ENCODE data around the gene NR3C1. TPM values are rescaled to one million over a fixed set of nuclear protein-coding genes. Genes with fewer than 3 reads are reported as not detected.

Gene NR3C1
- total and polyA plus RNA-seq, 4 donors, result 16.0 to 105 (median 39.0) TPM

- ATAC-seq (ENCODE audit: low FRiP score), result no peak
- H3K27ac ChIP-seq (ENCODE audit: low read depth in 1 of 2, low read length in 2 of 2), result no peak overlapping the region
- no peak overlapping the region for H3K4me3 ChIP-seq (ENCODE audit: low read length in 2 of 2)
- 97 to 98% methylated on average over 2 of the region's 2 CpGs for WGBS, 2 donors
- DNase-seq, result no peak
- no peaks in the 10 kb centered on the region for H3K36me3 ChIP-seq (ENCODE audit: control insufficient read depth in 1 of 2, insufficient read depth in 2 of 2, low read length in 1 of 2)
- no peaks in the 10 kb centered on the region for H3K27me3 ChIP-seq (ENCODE audit: control insufficient read depth in 1 of 2, insufficient read depth in 2 of 2, low read length in 1 of 2)
- H3K9me3 ChIP-seq (ENCODE audit: control insufficient read depth, low read length), result no peaks in the 10 kb centered on the region
- no peaks in the 10 kb centered on the region for H3K4me1 ChIP-seq (ENCODE audit: control insufficient read depth in 1 of 2, insufficient read depth in 2 of 2, low read length in 2 of 2)
- intact Hi-C loops (cut with DNase I), result no loop called here
Observed at GRCh38 chr5:143267186-143267585, 136.3 kb downstream of the NR3C1 start.

- Histone ChIP-seq H3K27me3 (ENCODE audit: control insufficient read depth in 1 of 2, insufficient read depth in 2 of 2, low read length in 1 of 2) (no peaks in the 10 kb centered on the region), H3K4me3 (ENCODE audit: low read length in 2 of 2) (no peak overlapping the region), H3K4me1 (ENCODE audit: control insufficient read depth in 1 of 2, insufficient read depth in 2 of 2, low read length in 2 of 2) (no peaks in the 10 kb centered on the region), H3K36me3 (ENCODE audit: control insufficient read depth in 1 of 2, insufficient read depth in 2 of 2, low read length in 1 of 2) (no peaks in the 10 kb centered on the region), H3K27ac (ENCODE audit: low read depth in 1 of 2, low read length in 2 of 2) (no peak overlapping the region), H3K9me3 (ENCODE audit: control insufficient read depth, low read length) (no peaks in the 10 kb centered on the region)
- ATAC-seq (ENCODE audit: low FRiP score) (no peak), DNase-seq (no peak)
- 96 to 97% methylated on average over 2 of the region's 2 CpGs for WGBS, 2 donors
- intact Hi-C loops (cut with DNase I), result no loop called here
Observed at GRCh38 chr5:143265995-143266394, 137.5 kb downstream of the NR3C1 start.

GRCh38 chr5:143263272-143263810 lies 140.1 kb downstream of the NR3C1 start:
- intact Hi-C loops (cut with DNase I), result no loop called here
- Histone ChIP-seq H3K27ac (ENCODE audit: low read depth in 1 of 2, low read length in 2 of 2) (no peak overlapping the region), H3K27me3 (ENCODE audit: control insufficient read depth in 1 of 2, insufficient read depth in 2 of 2, low read length in 1 of 2) (no peaks in the 10 kb centered on the region), H3K4me1 (ENCODE audit: control insufficient read depth in 1 of 2, insufficient read depth in 2 of 2, low read length in 2 of 2) (no peaks in the 10 kb centered on the region), H3K36me3 (ENCODE audit: control insufficient read depth in 1 of 2, insufficient read depth in 2 of 2, low read length in 1 of 2) (no peaks in the 10 kb centered on the region), H3K4me3 (ENCODE audit: low read length in 2 of 2) (no peak overlapping the region), H3K9me3 (ENCODE audit: control insufficient read depth, low read length) (no peaks in the 10 kb centered on the region)
- 77 to 89% methylated on average over 4 of the region's 4 CpGs for WGBS, 2 donors
- ATAC-seq (ENCODE audit: low FRiP score) (no peak), DNase-seq (no peak)

- no peaks in the 10 kb centered on the region for H3K9me3 ChIP-seq (ENCODE audit: control insufficient read depth, low read length)
- H3K4me3 ChIP-seq (ENCODE audit: low read length in 2 of 2), result no peak overlapping the region
- DNase-seq (no peak), ATAC-seq (ENCODE audit: low FRiP score) (no peak)
- H3K36me3 ChIP-seq (ENCODE audit: control insufficient read depth in 1 of 2, insufficient read depth in 2 of 2, low read length in 1 of 2), result no peaks in the 10 kb centered on the region
- H3K27ac ChIP-seq (ENCODE audit: low read depth in 1 of 2, low read length in 2 of 2), result no peak overlapping the region
- intact Hi-C loops (cut with DNase I), result no loop called here
- H3K27me3 ChIP-seq (ENCODE audit: control insufficient read depth in 1 of 2, insufficient read depth in 2 of 2, low read length in 1 of 2), result no peaks in the 10 kb centered on the region
- 96 to 100% methylated on average over 1 of the region's 1 CpG for WGBS, 2 donors
- no peaks in the 10 kb centered on the region for H3K4me1 ChIP-seq (ENCODE audit: control insufficient read depth in 1 of 2, insufficient read depth in 2 of 2, low read length in 2 of 2)
Observed at GRCh38 chr5:143262393-143263174, 140.9 kb downstream of the NR3C1 start.

GRCh38 chr5:143261748-143262392 lies 141.6 kb downstream of the NR3C1 start:
- H3K36me3 ChIP-seq (ENCODE audit: control insufficient read depth in 1 of 2, insufficient read depth in 2 of 2, low read length in 1 of 2), result no peaks in the 10 kb centered on the region
- H3K4me3 ChIP-seq (ENCODE audit: low read length in 2 of 2), result no peak overlapping the region
- intact Hi-C loops (cut with DNase I), result no loop called here
- 94 to 95% methylated on average over 7 of the region's 7 CpGs for WGBS, 2 donors
- H3K27ac ChIP-seq (ENCODE audit: low read depth in 1 of 2, low read length in 2 of 2), result no peak overlapping the region
- no peaks in the 10 kb centered on the region for H3K27me3 ChIP-seq (ENCODE audit: control insufficient read depth in 1 of 2, insufficient read depth in 2 of 2, low read length in 1 of 2)
- ATAC-seq (ENCODE audit: low FRiP score) (no peak), DNase-seq (no peak)
- H3K9me3 ChIP-seq (ENCODE audit: control insufficient read depth, low read length), result no peaks in the 10 kb centered on the region
- no peaks in the 10 kb centered on the region for H3K4me1 ChIP-seq (ENCODE audit: control insufficient read depth in 1 of 2, insufficient read depth in 2 of 2, low read length in 2 of 2)

- DNase-seq (no peak), ATAC-seq (ENCODE audit: low FRiP score) (no peak)
- H3K27me3 ChIP-seq (ENCODE audit: control insufficient read depth in 1 of 2, insufficient read depth in 2 of 2, low read length in 1 of 2), result no peaks in the 10 kb centered on the region
- 91 to 98% methylated on average over 7 of the region's 7 CpGs for WGBS, 2 donors
- no peak overlapping the region for H3K27ac ChIP-seq (ENCODE audit: low read depth in 1 of 2, low read length in 2 of 2)
- H3K36me3 ChIP-seq (ENCODE audit: control insufficient read depth in 1 of 2, insufficient read depth in 2 of 2, low read length in 1 of 2), result no peaks in the 10 kb centered on the region
- no peaks in the 10 kb centered on the region for H3K9me3 ChIP-seq (ENCODE audit: control insufficient read depth, low read length)
- no peaks in the 10 kb centered on the region for H3K4me1 ChIP-seq (ENCODE audit: control insufficient read depth in 1 of 2, insufficient read depth in 2 of 2, low read length in 2 of 2)
- no peak overlapping the region for H3K4me3 ChIP-seq (ENCODE audit: low read length in 2 of 2)
- intact Hi-C loops (cut with DNase I), result no loop called here
Observed at GRCh38 chr5:143259254-143259605, 144.3 kb downstream of the NR3C1 start.

- Histone ChIP-seq H3K27me3 (ENCODE audit: control insufficient read depth in 1 of 2, insufficient read depth in 2 of 2, low read length in 1 of 2) (no peaks in the 10 kb centered on the region), H3K4me1 (ENCODE audit: control insufficient read depth in 1 of 2, insufficient read depth in 2 of 2, low read length in 2 of 2) (no peaks in the 10 kb centered on the region), H3K9me3 (ENCODE audit: control insufficient read depth, low read length) (no peaks in the 10 kb centered on the region), H3K36me3 (ENCODE audit: control insufficient read depth in 1 of 2, insufficient read depth in 2 of 2, low read length in 1 of 2) (no peaks in the 10 kb centered on the region), H3K27ac (ENCODE audit: low read depth in 1 of 2, low read length in 2 of 2) (no peak overlapping the region), H3K4me3 (ENCODE audit: low read length in 2 of 2) (no peak overlapping the region)
- DNase-seq (no peak), ATAC-seq (ENCODE audit: low FRiP score) (no peak)
- 96 to 97% methylated on average over 12 of the region's 12 CpGs for WGBS, 2 donors
- intact Hi-C loops (cut with DNase I), result no loop called here
Observed at GRCh38 chr5:143258559-143259253, 144.8 kb downstream of the NR3C1 start.

- Histone ChIP-seq H3K27ac (ENCODE audit: low read depth in 1 of 2, low read length in 2 of 2) (no peak overlapping the region), H3K4me1 (ENCODE audit: control insufficient read depth in 1 of 2, insufficient read depth in 2 of 2, low read length in 2 of 2) (no peaks in the 10 kb centered on the region), H3K4me3 (ENCODE audit: low read length in 2 of 2) (no peak overlapping the region), H3K27me3 (ENCODE audit: control insufficient read depth in 1 of 2, insufficient read depth in 2 of 2, low read length in 1 of 2) (no peaks in the 10 kb centered on the region), H3K9me3 (ENCODE audit: control insufficient read depth, low read length) (no peaks in the 10 kb centered on the region), H3K36me3 (ENCODE audit: control insufficient read depth in 1 of 2, insufficient read depth in 2 of 2, low read length in 1 of 2) (no peaks in the 10 kb centered on the region)
- 88 to 90% methylated on average over 7 of the region's 7 CpGs for whole genome bisulfite sequencing, 2 donors
- intact Hi-C loops (cut with DNase I), result no loop called here
- DNase-seq, result no peak
- no peak for ATAC-seq (ENCODE audit: low FRiP score)
Observed at GRCh38 chr5:143254819-143255218, 148.7 kb downstream of the NR3C1 start.

Measured in aorta (tissue), 5 donors.